GM23338 (cell line): ENCODE results near the gene ATP13A4. TPM values are rescaled to one million over a fixed set of nuclear protein-coding genes. Genes with fewer than 3 reads are reported as not detected.

Experiments used
- ATAC-seq: fragments of 200-7000 bp; cut with Tn5 transposase; 3 replicates; pipeline ENCODE4 v1.9.1; 2020
- DNase-seq: peaks from one replicate; pipeline ENCODE4 v3.0.0-alpha.2; 2015; ENCODE audit warnings: low spot score
- H2AFZ ChIP-seq: fragments of 200-600 bp; sonication (generic); 2 replicates; pipeline ENCODE4 v1.8.0; 2016; ENCODE audit warnings: antibody characterized with exemption, mild to moderate bottlenecking, moderate library complexity
- H3F3A ChIP-seq: fragments of 200-600 bp; sonication (generic); replicated peaks from 2 replicates; pipeline ENCODE4 v1.8.0; 2017; ENCODE audit warnings: antibody characterized with exemption, mixed run types, low read depth
- H3K27ac ChIP-seq: fragments of 200-600 bp; sonication (generic); 2 replicates; pipeline ENCODE4 v1.6.1; 2016; ENCODE audit warnings: low read depth
- H3K27me3 ChIP-seq: fragments of 200-600 bp; sonication (generic); 2 replicates; pipeline ENCODE4 v1.8.0; 2016; ENCODE audit warnings: mild to moderate bottlenecking, mixed run types, moderate library complexity; ENCODE audit not compliant: insufficient read depth
- H3K36me3 ChIP-seq: fragments of 200-600 bp; sonication (generic); 2 replicates; pipeline ENCODE4 v1.8.0; 2016; ENCODE audit warnings: mild to moderate bottlenecking; ENCODE audit not compliant: insufficient read depth
- H3K4me1 ChIP-seq: fragments of 200-600 bp; sonication (generic); 2 replicates; pipeline ENCODE4 v1.8.0; 2016; ENCODE audit warnings: mild to moderate bottlenecking, moderate library complexity; ENCODE audit not compliant: insufficient read depth
- H3K4me2 ChIP-seq: fragments of 200-600 bp; sonication (generic); 2 replicates; pipeline ENCODE4 v1.7.1; 2017; ENCODE audit warnings: mixed run types
- H3K4me3 ChIP-seq: fragments of 200-600 bp; sonication (generic); 2 replicates; pipeline ENCODE4 v1.6.1; 2016; ENCODE audit warnings: mixed run types
- H3K79me2 ChIP-seq: fragments of 200-600 bp; sonication (generic); replicated peaks from 2 replicates; pipeline ENCODE4 v1.8.0; 2017; ENCODE audit warnings: mild to moderate bottlenecking; ENCODE audit not compliant: insufficient read depth
- H3K9me2 ChIP-seq: fragments of 200-600 bp; sonication (generic); 2 replicates; pipeline ENCODE4 v1.8.0; 2017; ENCODE audit not compliant: insufficient read depth
- H4K20me1 ChIP-seq: fragments of 200-600 bp; sonication (generic); replicated peaks from 2 replicates; pipeline ENCODE4 v1.8.0; 2017; ENCODE audit warnings: mild to moderate bottlenecking; ENCODE audit not compliant: insufficient read depth
- H3K27ac Mint-ChIP-seq: 2 replicates; pipeline ENCODE4 v1.8.0; 2020; ENCODE audit warnings: inconsistent platforms, mild to moderate bottlenecking, moderate library complexity, mixed read lengths
- H3K27me3 Mint-ChIP-seq: 3 replicates; pipeline ENCODE4 v1.8.0; 2022; ENCODE audit warnings: low read depth, mild to moderate bottlenecking, moderate library complexity, mixed read lengths, inconsistent platforms; ENCODE audit not compliant: insufficient read depth, poor library complexity
- H3K36me3 Mint-ChIP-seq: 3 replicates; pipeline ENCODE4 v1.8.0; 2021; ENCODE audit warnings: low read depth, mild to moderate bottlenecking, inconsistent platforms, moderate library complexity, mixed read lengths
- H3K4me1 Mint-ChIP-seq: 3 replicates; pipeline ENCODE4 v1.8.0; 2020; ENCODE audit warnings: mild to moderate bottlenecking, inconsistent platforms, mixed read lengths
- H3K4me3 Mint-ChIP-seq: 3 replicates; pipeline ENCODE4 v1.8.0; 2021; ENCODE audit warnings: moderate library complexity, mild to moderate bottlenecking, inconsistent platforms, mixed read lengths
- H3K9me3 Mint-ChIP-seq: 3 replicates; pipeline ENCODE4 v1.8.0; 2020; ENCODE audit warnings: moderate library complexity, mild to moderate bottlenecking, inconsistent platforms, mixed read lengths
- CREB1 ChIP-seq: fragments of 250-450 bp; sonication (Bioruptor Pico); IDR thresholded peaks from 2 replicates; pipeline ENCODE4 v1.5.0; 2020; ENCODE audit warnings: low read depth, mild to moderate bottlenecking, moderate library complexity
- CTCF ChIP-seq, 2 experiments: fragments of 200-600 bp in 1 of 2; sonication (generic) in 1 of 2; conservative IDR thresholded peaks; 2 replicates each; pipeline versions ENCODE4 v1.5.1 to v1.6.1; 2016 to 2017; ENCODE audit warnings: antibody characterized with exemption in 2 of 2, low read depth in 2 of 2, mild to moderate bottlenecking in 2 of 2, moderate library complexity in 1 of 2
- JUNB ChIP-seq: IDR thresholded peaks from one replicate; pipeline ENCODE4 v1.6.1; 2016; ENCODE audit warnings: antibody characterized with exemption; ENCODE audit not compliant: unreplicated experiment
- NANOG ChIP-seq: IDR thresholded peaks from 2 replicates; pipeline ENCODE4 v1.6.1; 2016; ENCODE audit warnings: antibody characterized with exemption, borderline replicate concordance
- POLR2AphosphoS5 ChIP-seq: IDR thresholded peaks from 2 replicates; pipeline ENCODE4 v1.6.1; 2016; ENCODE audit warnings: antibody characterized with exemption, low read depth
- STAT1 ChIP-seq: IDR thresholded peaks from one replicate; pipeline ENCODE4 v1.6.1; 2016; ENCODE audit warnings: antibody characterized with exemption; ENCODE audit not compliant: unreplicated experiment
- ZNF114 ChIP-seq: fragments of 250-450 bp; sonication (Bioruptor Pico); IDR thresholded peaks from 2 replicates; pipeline ENCODE4 v1.5.0; 2020; ENCODE audit warnings: mild to moderate bottlenecking, moderate library complexity
- ZNF331 ChIP-seq: fragments of 250-450 bp; sonication (Bioruptor Pico); IDR thresholded peaks from 2 replicates; pipeline ENCODE4 v1.5.0; 2020; ENCODE audit warnings: low read depth, mild to moderate bottlenecking, moderate library complexity
- polyA plus RNA-seq: library from polyadenylated mRNA; unstranded; fragments of >200 nt; fragmentation: Nextera tagmentation; extraction: Ambion mirVana; gene quantifications from 2 replicates; pipeline ENCODE4 v1.2.1, GENCODE V29; 2016
- total RNA-seq: library from RNA; depleted of rRNA; stranded (reverse); fragments of >200 nt; shearing (Covaris generic); gene quantifications from 2 replicates; pipeline ENCODE4 v1.2.3, GENCODE V29; 2014
- TF ChIP-seq, protein P1 (sequence below): IDR thresholded peaks from one replicate; pipeline ENCODE4 v1.6.1; 2018; ENCODE audit warnings: antibody characterized with exemption; ENCODE audit not compliant: unreplicated experiment
- TF ChIP-seq, protein P2 (sequence below): fragments of 250-450 bp; sonication (Bioruptor Pico); IDR thresholded peaks from 2 replicates; pipeline ENCODE4 v1.5.0; 2020; ENCODE audit warnings: mild to moderate bottlenecking, moderate library complexity

ATP13A4 gene
- total and polyA plus RNA-seq, 2 experiments from 2014 or later: not detected

DNA sequence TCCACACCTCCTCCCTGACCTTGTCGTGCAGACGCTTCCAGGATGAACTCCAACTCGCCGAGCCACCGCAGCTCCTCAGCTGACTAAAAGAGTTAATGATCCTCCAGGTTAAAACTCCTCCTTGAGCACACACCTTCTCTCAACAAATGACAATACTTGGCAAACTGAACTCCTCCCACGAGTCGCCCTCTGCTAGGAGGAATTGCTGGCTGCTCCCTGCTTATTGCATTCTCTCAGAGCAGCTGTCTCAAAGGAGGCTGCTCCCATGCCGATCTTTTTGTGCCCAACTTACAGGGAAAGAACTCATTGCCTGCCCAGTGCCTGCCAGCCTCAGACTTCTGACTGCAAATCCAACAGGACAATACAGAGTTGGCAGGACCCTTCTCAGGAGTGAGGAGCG is at the start of gene ATP13A4 (continued):
- TF ChIP-seq, protein P1, sequence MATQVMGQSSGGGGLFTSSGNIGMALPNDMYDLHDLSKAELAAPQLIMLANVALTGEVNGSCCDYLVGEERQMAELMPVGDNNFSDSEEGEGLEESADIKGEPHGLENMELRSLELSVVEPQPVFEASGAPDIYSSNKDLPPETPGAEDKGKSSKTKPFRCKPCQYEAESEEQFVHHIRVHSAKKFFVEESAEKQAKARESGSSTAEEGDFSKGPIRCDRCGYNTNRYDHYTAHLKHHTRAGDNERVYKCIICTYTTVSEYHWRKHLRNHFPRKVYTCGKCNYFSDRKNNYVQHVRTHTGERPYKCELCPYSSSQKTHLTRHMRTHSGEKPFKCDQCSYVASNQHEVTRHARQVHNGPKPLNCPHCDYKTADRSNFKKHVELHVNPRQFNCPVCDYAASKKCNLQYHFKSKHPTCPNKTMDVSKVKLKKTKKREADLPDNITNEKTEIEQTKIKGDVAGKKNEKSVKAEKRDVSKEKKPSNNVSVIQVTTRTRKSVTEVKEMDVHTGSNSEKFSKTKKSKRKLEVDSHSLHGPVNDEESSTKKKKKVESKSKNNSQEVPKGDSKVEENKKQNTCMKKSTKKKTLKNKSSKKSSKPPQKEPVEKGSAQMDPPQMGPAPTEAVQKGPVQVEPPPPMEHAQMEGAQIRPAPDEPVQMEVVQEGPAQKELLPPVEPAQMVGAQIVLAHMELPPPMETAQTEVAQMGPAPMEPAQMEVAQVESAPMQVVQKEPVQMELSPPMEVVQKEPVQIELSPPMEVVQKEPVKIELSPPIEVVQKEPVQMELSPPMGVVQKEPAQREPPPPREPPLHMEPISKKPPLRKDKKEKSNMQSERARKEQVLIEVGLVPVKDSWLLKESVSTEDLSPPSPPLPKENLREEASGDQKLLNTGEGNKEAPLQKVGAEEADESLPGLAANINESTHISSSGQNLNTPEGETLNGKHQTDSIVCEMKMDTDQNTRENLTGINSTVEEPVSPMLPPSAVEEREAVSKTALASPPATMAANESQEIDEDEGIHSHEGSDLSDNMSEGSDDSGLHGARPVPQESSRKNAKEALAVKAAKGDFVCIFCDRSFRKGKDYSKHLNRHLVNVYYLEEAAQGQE: no peak

DNA sequence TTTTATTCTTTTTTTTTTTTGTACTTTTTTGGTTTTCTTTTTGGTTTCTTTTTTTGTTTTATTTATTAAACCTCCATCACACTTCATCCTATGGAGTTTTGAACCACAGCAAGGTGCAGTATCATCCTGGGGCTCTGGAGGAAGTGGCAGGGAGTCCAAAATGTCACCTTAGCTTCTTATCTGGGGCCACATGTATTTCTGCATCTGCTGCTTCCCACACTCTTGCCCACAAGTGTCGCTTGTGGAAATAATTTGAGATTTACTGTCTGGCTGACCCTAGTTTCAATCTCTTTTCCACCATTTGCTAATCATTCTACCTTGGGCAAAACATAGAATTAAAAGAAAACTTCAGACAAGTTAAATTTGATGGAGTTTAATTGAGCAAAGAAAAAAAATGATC is 44.7 kb upstream of the ATP13A4 start:
- Histone ChIP-seq H3K4me1 (peaks cover 12% of the 10 kb centered on the region; the same call in 1 of the 2 replicates), H3K4me2 (no peak overlapping the region), H2AFZ (no peak overlapping the region), H4K20me1 (peaks cover 15% of the 10 kb centered on the region), H3K36me3 (no peaks in the 10 kb centered on the region; the same call in 1 of the 2 replicates), H3K9me2 (no peaks in the 10 kb centered on the region), H3K79me2 (peaks cover 100% of the 10 kb centered on the region), H3K27ac (no peak overlapping the region), H3F3A (no peaks in the 10 kb centered on the region), H3K4me3 (no peak overlapping the region), H3K27me3 (no peaks in the 10 kb centered on the region)
- Mint-ChIP-seq H3K9me3 (no peaks in the 10 kb centered on the region), H3K4me1 (peaks cover 16% of the 10 kb centered on the region; the same call in 2 of the 3 replicates), H3K27me3 (no peaks in the 10 kb centered on the region), H3K27ac (no peak overlapping the region), H3K4me3 (no peak overlapping the region), H3K36me3 (peaks cover 20% of the 10 kb centered on the region)
- DNase-seq: no peak
- ATAC-seq: no peak
- TF ChIP-seq CTCF (conservative IDR thresholded peaks at IDR 0.05; ENCODE audit: low read depth in 2 of 2) (no peak), POLR2AphosphoS5 (no peak), NANOG (no peak), CREB1 (CRISPR knock-in tag) (no peak), STAT1 (no peak), ZNF114 (CRISPR knock-in tag) (no peak), JUNB (no peak), ZNF331 (CRISPR knock-in tag) (no peak)
- TF ChIP-seq, protein P1: no peak
- TF ChIP-seq, protein P2, sequence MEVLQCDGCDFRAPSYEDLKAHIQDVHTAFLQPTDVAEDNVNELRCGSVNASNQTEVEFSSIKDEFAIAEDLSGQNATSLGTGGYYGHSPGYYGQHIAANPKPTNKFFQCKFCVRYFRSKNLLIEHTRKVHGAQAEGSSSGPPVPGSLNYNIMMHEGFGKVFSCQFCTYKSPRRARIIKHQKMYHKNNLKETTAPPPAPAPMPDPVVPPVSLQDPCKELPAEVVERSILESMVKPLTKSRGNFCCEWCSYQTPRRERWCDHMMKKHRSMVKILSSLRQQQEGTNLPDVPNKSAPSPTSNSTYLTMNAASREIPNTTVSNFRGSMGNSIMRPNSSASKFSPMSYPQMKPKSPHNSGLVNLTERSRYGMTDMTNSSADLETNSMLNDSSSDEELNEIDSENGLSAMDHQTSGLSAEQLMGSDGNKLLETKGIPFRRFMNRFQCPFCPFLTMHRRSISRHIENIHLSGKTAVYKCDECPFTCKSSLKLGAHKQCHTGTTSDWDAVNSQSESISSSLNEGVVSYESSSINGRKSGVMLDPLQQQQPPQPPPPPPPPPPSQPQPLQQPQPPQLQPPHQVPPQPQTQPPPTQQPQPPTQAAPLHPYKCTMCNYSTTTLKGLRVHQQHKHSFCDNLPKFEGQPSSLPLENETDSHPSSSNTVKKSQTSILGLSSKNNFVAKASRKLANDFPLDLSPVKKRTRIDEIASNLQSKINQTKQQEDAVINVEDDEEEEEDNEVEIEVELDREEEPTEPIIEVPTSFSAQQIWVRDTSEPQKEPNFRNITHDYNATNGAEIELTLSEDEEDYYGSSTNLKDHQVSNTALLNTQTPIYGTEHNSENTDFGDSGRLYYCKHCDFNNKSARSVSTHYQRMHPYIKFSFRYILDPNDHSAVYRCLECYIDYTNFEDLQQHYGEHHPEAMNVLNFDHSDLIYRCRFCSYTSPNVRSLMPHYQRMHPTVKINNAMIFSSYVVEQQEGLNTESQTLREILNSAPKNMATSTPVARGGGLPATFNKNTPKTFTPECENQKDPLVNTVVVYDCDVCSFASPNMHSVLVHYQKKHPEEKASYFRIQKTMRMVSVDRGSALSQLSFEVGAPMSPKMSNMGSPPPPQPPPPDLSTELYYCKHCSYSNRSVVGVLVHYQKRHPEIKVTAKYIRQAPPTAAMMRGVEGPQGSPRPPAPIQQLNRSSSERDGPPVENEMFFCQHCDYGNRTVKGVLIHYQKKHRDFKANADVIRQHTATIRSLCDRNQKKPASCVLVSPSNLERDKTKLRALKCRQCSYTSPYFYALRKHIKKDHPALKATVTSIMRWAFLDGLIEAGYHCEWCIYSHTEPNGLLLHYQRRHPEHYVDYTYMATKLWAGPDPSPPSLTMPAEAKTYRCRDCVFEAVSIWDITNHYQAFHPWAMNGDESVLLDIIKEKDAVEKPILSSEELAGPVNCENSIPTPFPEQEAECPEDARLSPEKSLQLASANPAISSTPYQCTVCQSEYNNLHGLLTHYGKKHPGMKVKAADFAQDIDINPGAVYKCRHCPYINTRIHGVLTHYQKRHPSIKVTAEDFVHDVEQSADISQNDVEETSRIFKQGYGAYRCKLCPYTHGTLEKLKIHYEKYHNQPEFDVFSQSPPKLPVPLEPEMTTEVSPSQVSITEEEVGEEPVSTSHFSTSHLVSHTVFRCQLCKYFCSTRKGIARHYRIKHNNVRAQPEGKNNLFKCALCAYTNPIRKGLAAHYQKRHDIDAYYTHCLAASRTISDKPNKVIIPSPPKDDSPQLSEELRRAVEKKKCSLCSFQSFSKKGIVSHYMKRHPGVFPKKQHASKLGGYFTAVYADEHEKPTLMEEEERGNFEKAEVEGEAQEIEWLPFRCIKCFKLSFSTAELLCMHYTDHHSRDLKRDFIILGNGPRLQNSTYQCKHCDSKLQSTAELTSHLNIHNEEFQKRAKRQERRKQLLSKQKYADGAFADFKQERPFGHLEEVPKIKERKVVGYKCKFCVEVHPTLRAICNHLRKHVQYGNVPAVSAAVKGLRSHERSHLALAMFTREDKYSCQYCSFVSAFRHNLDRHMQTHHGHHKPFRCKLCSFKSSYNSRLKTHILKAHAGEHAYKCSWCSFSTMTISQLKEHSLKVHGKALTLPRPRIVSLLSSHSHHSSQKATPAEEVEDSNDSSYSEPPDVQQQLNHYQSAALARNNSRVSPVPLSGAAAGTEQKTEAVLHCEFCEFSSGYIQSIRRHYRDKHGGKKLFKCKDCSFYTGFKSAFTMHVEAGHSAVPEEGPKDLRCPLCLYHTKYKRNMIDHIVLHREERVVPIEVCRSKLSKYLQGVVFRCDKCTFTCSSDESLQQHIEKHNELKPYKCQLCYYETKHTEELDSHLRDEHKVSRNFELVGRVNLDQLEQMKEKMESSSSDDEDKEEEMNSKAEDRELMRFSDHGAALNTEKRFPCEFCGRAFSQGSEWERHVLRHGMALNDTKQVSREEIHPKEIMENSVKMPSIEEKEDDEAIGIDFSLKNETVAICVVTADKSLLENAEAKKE: no peak
